GM19328 (cell line): Measurements from ENCODE around the gene HIVEP1.
"Not testable (repeated sequence)": the region's sequence is repeated elsewhere in the genome, so short reads cannot be mapped to it uniquely, and the experiment has no call there.

Experiments
- ATAC-seq: cut with Tn5 transposase; IDR thresholded peaks from one replicate; pipeline ENCODE4 v1.9.1; 2021; ENCODE audit warnings: mild to moderate bottlenecking, moderate library complexity; ENCODE audit not compliant: unreplicated experiment

HIVEP1 gene

DNA sequence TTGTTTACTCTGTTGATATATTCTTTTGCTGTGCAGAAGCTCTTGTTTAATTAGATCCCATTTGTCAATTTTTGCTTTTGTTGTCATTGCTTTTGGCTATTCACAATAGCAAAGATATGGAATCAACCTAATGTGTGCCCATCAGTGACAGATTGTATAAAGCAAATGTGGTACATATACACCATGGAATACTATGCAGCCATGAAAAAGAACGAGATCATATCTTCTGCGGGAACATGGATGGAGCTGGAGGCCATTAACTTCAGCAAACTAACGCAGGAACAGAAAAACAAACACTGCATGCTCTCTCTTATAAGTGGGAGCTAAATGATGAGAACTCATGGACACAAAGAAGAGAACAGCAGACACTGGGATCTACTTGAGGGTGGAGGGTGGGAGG, 164.7 kb downstream of the HIVEP1 start:
- ATAC-seq = not testable (repeated sequence)

DNA sequence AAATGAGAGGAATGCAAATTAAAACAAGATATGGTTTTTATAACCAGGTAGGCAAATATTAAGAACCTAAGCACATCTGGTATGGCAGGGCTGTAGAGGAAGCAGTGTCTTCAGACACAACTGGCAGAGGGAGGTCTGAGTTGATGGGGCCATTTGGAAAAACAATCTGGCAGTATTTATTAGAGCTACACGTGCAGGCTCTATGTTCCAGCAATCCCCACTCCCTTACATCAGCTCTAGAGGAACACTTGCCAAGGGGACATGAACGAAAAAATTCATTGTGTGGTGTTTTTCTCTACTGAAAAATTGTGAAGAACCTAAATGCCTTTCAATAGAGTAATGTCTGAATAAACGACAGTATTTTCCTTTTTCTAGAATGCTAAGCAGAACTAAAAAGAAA, 166.4 kb downstream of the HIVEP1 start:
- ATAC-seq = no peak

DNA sequence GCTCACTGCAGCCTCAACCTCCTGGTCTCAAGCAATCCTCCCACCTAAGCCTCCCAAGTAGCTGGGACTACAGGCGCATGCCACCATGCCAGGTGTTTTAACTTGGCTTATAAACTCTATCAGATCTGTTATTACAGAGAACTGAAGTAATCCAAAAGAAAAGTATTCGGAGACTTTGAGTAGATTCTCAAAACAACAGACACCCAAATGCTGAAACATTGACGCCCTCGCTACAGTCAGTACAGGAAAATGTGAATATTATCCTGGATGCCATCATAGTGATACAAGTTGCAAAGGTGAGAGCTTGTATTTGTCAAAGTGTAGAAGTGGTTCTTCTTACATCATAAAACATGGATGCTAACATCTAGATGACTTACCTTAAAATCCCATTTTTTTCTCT, 169.4 kb downstream of the HIVEP1 start:
- ATAC-seq = no peak

DNA sequence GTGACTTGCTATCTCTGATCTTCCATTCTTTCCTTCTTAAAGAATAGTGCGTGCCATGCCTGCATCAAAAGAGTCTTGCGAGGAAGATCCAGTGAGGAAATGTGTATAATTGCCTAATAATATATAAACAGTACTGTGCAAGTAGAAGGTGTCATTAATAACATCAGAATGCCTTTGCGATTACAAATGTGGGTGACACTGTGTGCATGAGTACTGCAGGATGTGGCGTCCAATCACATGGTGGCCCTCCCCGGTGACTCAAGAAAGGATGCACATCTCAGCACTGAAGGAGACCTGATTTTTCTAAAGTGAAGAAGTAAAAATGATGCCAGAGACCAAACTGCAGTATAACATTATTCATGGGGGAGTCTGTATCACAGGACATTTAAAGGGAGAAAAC, 170.6 kb downstream of the HIVEP1 start:
- no peak for ATAC-seq

DNA sequence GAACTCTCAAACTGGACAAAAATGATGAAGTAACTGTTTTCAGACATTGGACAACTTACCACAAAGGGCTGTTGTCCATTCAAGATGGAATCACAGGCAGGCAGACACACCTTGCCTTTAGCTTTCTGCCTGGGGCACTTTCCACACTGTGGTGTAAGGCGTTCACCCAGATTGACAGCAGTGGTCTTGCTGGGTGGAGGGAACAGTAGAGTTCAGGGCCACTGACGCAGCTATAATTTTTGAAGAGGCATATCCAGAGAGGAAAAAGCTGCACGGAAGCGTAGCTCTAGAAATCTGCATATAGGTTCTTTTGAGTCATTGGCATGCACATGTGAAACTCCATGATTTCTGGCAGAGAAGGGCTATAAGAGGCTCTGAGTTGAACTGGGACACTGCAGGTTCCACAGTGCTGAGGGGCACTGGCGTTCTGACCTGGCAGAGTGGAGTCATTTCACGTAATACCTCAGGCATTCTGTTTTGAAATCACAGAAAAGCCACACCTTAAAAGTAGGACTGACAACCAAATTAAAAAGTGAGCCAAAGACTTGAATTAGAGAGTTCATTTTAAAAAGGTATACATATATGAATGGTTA, 173.1 kb downstream of the HIVEP1 start:
- ATAC-seq = no peak

DNA sequence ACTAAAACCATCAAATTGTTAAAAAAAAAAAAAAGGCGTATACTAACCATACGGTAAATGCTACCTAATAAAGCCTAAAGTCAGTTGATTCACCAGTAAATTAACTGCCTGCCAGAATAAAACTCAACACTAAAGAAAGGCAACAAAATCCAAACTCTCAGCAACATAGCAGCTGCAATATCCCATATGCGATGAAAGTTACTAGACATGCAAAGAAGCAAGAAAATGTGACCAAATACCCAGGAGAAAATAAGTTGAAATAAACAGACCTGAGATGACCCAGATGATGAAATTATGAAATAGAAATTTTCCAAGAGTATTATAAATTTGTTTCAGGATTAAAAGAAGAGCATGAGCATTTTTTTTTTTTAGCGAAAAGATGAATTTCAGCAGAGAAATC, 174.4 kb downstream of the HIVEP1 start:
- no peak for ATAC-seq

DNA sequence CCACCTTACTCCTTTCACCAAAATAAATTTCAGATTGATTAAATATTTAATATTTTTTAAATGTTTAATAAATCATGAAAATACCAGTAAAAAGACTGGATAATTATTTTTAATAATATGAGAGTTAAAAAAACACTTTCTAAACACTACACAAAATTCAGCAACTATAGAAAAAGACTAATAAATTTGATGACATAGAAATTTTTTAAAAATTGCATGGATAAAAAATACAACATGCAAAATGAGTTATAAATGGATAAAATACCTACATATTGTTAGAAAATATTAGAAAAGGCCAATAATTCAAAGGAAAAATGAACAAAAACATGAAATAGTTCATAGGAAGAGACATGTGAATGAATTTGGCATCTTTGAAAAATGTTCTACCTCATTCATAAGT, 177.0 kb downstream of the HIVEP1 start:
- no peak for ATAC-seq

DNA sequence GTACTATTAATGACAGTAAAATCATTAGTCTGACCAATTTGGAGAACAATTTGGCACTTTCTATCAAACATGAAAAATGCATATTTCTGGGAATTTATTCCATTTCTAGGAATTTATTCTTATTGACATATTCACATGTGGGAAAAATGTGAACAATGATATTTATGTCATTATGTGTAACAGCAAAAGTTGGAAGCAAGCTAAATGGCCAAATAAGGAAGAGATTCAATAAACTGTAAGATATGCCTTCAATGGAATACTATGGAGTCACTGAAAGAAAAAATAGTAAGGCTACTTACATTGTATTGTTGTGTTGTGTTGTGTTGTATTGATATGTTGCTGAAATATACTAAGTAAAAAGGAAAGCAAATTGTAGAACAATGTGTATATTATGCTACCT, 177.5 kb downstream of the HIVEP1 start:
- ATAC-seq = no peak

DNA sequence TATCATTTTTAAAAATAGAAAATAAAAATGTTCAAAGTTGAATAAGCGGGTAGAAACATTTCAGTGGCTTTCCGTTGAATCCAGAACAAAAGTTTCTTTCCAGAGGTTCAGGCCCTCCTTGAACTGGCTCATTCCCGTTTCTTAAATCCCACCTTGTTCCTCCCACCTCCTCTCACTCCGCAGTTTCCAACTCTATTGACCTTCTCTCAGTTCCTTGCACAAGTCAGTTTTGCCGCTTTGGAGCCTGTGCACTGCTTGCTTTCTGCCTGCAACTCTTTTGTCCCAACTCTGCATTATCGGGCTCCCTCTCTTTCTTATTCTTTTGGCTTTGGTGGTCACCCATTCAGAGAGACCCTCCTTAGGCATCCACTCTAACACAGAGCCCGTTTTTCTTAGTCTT, 178.1 kb downstream of the HIVEP1 start:
- no peak for ATAC-seq

DNA sequence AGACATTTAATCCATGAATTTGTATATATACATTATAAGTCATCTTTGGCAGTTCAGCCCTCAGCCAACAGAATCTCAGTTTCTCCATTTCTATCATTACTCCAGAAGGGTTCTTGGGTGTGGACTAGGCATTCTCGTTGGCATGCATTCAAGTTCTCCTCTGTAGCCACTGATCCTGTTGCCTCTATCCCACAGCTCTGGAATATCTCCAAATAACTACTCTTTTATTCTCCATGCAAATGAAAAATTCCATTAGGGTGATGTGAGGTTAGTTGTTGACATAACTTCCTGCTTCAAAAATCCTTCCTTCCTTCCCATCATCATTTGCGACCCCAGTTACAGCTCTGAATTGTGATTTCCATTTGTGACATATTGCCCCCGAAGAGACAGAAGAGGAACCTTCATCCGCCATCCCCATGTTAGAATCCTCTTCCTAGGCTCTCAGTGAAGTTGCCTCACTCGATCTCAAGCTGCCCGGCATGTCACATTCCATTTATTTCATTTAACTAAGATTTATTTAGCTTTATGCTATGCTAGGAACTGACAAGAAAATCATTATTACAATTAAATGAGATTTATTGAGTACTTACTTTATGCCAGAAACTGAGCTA, 184.3 kb downstream of the HIVEP1 start:
- no peak for ATAC-seq

DNA sequence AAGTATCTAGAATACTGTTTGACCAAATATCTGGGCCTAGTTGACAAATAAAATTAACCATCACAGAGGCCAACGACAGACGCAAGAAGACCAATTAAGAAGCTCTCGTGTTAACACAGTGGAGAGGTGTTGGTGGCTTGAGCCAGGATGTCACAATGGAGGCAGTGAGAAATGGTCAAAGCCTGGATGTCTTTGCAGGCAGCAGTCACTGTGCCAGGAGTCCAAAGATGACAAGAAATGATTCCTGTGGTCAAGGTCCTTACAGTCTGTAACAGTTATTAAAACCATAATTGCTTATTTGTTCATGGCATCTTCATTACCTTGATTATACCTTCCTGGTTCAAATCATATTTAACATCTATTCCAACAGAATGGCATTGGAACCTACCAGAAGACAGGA, 186.7 kb downstream of the HIVEP1 start:
- ATAC-seq = no peak

DNA sequence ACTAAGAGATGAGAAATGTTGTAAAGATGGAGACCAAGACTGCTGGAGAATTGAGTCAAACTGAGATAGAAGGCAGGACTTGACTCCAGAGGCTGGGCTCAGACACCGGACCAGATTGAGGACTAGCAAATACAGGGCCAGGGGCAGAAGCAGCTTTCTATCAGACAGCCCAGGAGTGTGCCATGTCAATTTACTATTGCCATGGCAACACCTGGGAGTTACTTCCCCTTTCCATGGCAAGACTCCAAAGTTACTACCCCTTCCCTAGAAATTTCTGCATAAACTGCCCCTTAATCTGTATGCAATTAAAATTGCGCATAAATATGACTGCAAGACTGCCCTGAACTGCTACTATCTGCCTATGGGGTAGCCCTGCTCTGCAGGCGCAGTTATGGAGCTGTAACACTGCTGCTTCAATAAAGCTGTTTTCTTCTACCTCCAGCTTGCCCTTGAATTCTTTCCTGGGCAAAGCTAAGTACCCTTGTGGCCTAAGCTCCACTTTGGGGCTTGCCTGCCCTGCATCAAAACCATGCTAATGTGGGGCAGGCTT, 188.0 kb downstream of the HIVEP1 start:
- ATAC-seq = no peak

DNA sequence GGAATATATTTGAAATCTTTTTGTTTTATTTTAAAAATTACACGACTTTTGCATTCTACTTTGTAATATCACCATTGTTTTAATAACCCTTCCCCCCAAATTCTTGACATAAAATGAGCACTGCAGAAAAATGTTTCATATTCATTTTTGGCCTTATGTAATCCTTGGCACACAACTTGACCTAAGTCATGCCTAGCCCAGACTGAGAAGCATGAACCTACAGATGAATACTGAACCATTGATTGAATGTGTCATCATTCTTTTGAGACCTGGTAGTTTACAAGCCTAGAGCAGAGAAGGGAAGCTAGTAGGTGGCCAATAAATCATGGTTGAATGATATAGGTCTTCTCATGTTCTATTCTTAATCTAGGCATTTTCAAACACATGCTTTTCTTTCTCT, 188.6 kb downstream of the HIVEP1 start:
- ATAC-seq = no peak

DNA sequence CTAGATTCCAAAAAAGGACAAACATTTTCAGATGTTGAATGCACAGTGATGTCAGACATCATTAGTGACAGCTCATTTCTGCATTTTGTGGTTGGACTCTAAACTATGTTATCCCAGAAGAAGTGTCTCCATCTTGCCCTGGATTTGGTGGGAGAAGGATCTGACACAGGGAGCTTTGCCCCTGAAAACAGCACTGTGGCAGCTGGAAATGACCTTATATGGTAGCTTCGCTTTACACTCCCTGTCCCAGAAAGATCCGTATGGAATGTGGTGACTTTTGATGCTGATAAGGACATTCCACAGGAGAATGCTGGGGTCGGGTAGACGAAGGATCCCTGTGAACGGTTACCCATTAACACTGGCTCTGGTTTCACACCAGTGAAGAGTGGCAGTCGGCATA, 190.9 kb downstream of the HIVEP1 start:
- no peak for ATAC-seq

DNA sequence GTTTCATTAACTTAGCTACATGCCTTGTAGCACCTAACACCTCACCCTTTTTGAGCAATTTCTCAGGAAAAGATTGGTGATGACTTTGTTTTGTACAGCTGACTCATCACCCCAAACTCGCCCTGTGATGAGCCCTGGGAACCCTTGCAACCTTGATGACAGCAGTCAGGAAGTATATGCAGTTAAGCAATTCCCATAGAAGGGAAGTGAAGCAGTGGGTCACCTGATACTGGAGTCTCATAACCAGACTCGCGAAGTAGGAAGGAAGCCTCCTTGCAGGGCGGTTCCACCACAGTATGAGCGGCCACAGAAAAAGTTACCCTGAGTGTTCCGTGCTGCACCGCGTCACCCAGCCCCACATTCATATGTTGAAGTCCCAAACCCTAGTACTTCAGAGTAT, 196.1 kb downstream of the HIVEP1 start:
- ATAC-seq = no peak

DNA sequence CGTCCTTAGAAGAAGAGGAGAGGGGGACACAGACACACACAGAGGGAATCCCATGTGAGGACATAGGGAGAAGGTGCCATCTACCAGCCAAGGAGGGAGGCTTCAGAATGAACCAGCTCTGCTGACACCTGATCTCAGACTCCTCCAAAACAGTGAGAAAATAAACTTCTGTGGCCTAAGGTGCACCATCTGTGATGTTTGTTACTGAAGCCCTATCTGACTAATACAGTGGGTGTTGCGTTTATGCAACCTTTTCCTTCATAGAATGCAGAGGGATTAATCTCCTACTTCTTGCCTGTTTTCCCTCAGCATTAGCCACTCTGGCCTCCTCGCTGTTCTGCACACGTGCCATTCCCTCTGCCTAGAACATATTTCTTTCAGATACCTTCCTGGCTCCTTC, 196.6 kb downstream of the HIVEP1 start:
- no peak for ATAC-seq
